DOHH2 (cell line): Measurements from ENCODE around the gene OTOP1.
"Not testable (repeated sequence)": the region's sequence is repeated elsewhere in the genome, so short reads cannot be mapped to it uniquely, and the experiment has no call there.

Experiments used
- H3F3A ChIP-seq: fragments of 200-600 bp; sonication (generic), shearing (Covaris generic); 2 replicates; pipeline ENCODE4 v1.6.0; 2016; ENCODE audit warnings: antibody characterized with exemption, mild to moderate bottlenecking; ENCODE audit not compliant: control insufficient read depth, insufficient read depth
- H3K27ac ChIP-seq: fragments of 200-600 bp; sonication (generic); 2 replicates; pipeline ENCODE4 v1.5.1; 2014; ENCODE audit warnings: low read depth, mild to moderate bottlenecking, low read length, moderate library complexity
- H3K27me3 ChIP-seq: fragments of 200-600 bp; sonication (generic); 2 replicates; pipeline ENCODE4 v1.6.1; 2014; ENCODE audit warnings: mild to moderate bottlenecking, low read length, mixed read lengths; ENCODE audit not compliant: control insufficient read depth
- H3K36me3 ChIP-seq: fragments of 200-600 bp; sonication (generic); 2 replicates; pipeline ENCODE4 v1.6.1; 2014; ENCODE audit warnings: mild to moderate bottlenecking, low read length, moderate library complexity, mixed read lengths; ENCODE audit not compliant: control insufficient read depth
- H3K4me1 ChIP-seq: fragments of 200-600 bp; sonication (generic); 2 replicates; pipeline ENCODE4 v1.6.1; 2014; ENCODE audit warnings: mild to moderate bottlenecking, low read length, mixed read lengths; ENCODE audit not compliant: control insufficient read depth
- H3K4me2 ChIP-seq: fragments of 200-600 bp; sonication (generic); 2 replicates; pipeline ENCODE4 v1.6.0; 2014; ENCODE audit warnings: mild to moderate bottlenecking, low read length, moderate library complexity
- H3K4me3 ChIP-seq: fragments of 200-600 bp; sonication (generic); 2 replicates; pipeline ENCODE4 v1.5.1; 2014; ENCODE audit warnings: mild to moderate bottlenecking, low read length, mixed read lengths
- H3K79me2 ChIP-seq: fragments of 200-600 bp; sonication (generic); 2 replicates; pipeline ENCODE4 v1.6.1; 2014; ENCODE audit warnings: mild to moderate bottlenecking, low read length, mixed read lengths; ENCODE audit not compliant: control insufficient read depth
- H3K9me2 ChIP-seq: fragments of 200-600 bp; sonication (generic); replicated peaks from 2 replicates; pipeline ENCODE4 v1.6.1; 2014; ENCODE audit warnings: mild to moderate bottlenecking, low read length, mixed read lengths; ENCODE audit not compliant: control insufficient read depth
- H3K9me3 ChIP-seq: fragments of 200-600 bp; sonication (generic); 2 replicates; pipeline ENCODE4 v1.6.1; 2014; ENCODE audit warnings: antibody characterized with exemption, low read length, mixed read lengths; ENCODE audit not compliant: control insufficient read depth, insufficient read depth
- H4K20me1 ChIP-seq: fragments of 200-600 bp; sonication (generic); 2 replicates; pipeline ENCODE4 v1.6.0; 2014; ENCODE audit warnings: low read depth, mild to moderate bottlenecking, antibody characterized with exemption, low read length, moderate library complexity; ENCODE audit not compliant: control insufficient read depth, insufficient read depth
- CTCF ChIP-seq: fragments of 200-600 bp; sonication (generic); IDR thresholded peaks from one replicate; pipeline ENCODE4 v1.5.1; 2014; ENCODE audit warnings: antibody characterized with exemption, mild to moderate bottlenecking, low read depth, low read length; ENCODE audit not compliant: poor library complexity, severe bottlenecking
- EZH2phosphoT487 ChIP-seq: fragments of 200-600 bp; sonication (generic); IDR thresholded peaks from 2 replicates; pipeline ENCODE4 v1.6.1; 2017; ENCODE audit warnings: borderline replicate concordance, mild to moderate bottlenecking, antibody characterized with exemption, low read length, moderate library complexity, mixed read lengths

OTOP1 gene

GRCh38 chr4:4217113-4217512 is 9.6 kb downstream of the OTOP1 start:
- no peaks in the 10 kb centered on the region for H4K20me1 ChIP-seq
- TF ChIP-seq EZH2phosphoT487 (no peak), CTCF (no peak)
- H3K27me3 ChIP-seq = no peaks in the 10 kb centered on the region
- H3K4me3 ChIP-seq = no peak overlapping the region
- no peaks in the 10 kb centered on the region for H3K36me3 ChIP-seq
- no peaks in the 10 kb centered on the region for H3K79me2 ChIP-seq
- H3F3A ChIP-seq = no peaks in the 10 kb centered on the region
- no peaks in the 10 kb centered on the region for H3K9me3 ChIP-seq
- no peak overlapping the region for H3K4me2 ChIP-seq
- no peaks in the 10 kb centered on the region for H3K9me2 ChIP-seq
- H3K27ac ChIP-seq = no peak overlapping the region
- H3K4me1 ChIP-seq = no peaks in the 10 kb centered on the region

DNA sequence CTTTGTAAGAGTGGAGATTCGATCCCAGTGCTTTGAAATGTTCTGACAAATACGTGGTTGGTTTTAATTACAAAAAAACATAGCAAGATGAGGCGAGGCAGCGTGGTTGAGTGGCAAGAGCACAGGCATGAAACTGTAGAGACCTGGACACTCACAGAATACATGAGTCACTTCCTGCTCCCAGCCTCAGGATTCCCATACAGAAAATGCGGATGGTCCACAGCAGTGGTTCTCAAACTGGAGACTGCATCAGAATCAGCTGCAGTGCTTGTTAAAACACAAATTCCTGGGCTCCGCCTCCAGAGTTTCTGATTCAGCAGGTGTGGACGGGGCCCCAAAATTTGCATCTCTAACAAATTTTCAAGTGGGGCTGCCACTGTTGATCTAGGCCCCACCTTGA is 10.1 kb downstream of the OTOP1 start:
- Histone ChIP-seq H3K36me3 (no peaks in the 10 kb centered on the region), H3K27me3 (no peaks in the 10 kb centered on the region), H4K20me1 (no peaks in the 10 kb centered on the region), H3K9me3 (no peaks in the 10 kb centered on the region), H3K4me1 (no peaks in the 10 kb centered on the region), H3K79me2 (no peaks in the 10 kb centered on the region), H3F3A (no peaks in the 10 kb centered on the region), H3K9me2 (no peaks in the 10 kb centered on the region), H3K27ac (no peak overlapping the region), H3K4me2 (no peak overlapping the region), H3K4me3 (no peak overlapping the region)
- no peak for TF ChIP-seq EZH2phosphoT487
- TF ChIP-seq CTCF = no peak

DNA sequence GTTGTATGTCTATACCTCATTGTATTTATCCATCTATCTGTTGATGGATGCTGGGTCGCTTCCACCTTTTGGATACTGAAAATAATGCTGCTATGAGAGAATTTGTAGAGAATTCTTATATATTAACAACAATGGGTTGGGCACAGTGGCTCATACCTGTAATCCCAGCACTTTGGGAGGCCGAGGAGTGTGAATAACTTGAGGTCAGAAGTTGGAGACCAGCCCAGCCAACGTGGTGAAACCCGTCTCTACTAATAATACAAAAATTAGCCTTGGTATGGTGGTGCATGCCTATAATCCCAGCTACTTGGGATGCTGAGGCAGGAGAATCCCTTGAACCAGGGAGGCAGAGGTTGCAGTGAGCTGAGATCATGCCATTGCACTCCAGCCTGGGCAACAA is 13.1 kb downstream of the OTOP1 start:
- not testable (repeated sequence) for H3K9me3 ChIP-seq, H3K4me3 ChIP-seq, H4K20me1 ChIP-seq, H3K27ac ChIP-seq, H3K4me1 ChIP-seq, H3K36me3 ChIP-seq, H3F3A ChIP-seq, H3K27me3 ChIP-seq, H3K9me2 ChIP-seq, H3K79me2 ChIP-seq, H3K4me2 ChIP-seq

DNA sequence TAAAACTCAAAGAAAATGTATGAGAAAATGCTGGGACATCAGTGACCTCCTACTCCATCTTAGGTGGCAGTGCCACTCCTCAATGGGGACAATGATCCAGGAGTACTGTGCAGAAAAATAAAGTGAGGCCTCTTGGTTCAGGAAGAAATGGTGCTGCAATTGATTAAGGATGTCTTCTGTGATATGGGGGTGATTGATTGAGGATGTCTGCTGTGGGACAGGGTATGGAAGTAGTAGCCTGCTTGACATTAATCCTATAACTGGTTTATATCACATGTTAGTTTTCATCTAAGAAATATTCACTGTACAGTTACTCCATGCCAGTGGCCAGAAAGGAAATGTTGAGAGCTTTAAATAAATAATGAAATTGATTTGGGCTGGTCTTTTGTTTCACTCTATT is 20.5 kb downstream of the OTOP1 start:
- Histone ChIP-seq H3K4me1 (no peaks in the 10 kb centered on the region), H3K27me3 (peaks cover 24% of the 10 kb centered on the region), H3K4me2 (no peak overlapping the region), H3K36me3 (no peaks in the 10 kb centered on the region), H3K79me2 (no peaks in the 10 kb centered on the region), H3K4me3 (no peak overlapping the region), H3K9me2 (no peaks in the 10 kb centered on the region), H3K9me3 (no peaks in the 10 kb centered on the region), H4K20me1 (no peaks in the 10 kb centered on the region), H3F3A (no peaks in the 10 kb centered on the region), H3K27ac (no peak overlapping the region)
- no peak for TF ChIP-seq CTCF
- no peak for TF ChIP-seq EZH2phosphoT487
